Cerebellar nuclear complex (tissue), 1 donor: ENCODE data around the gene CNTN1.

Experiments
- DNase-seq, 2 experiments: peaks; one replicate each; lab custom pipeline; 2025; lab: John Stamatoyannopoulos, UW

CNTN1 gene

GRCh38 chr12:40768125-40768864 is 76.1 kb downstream of the CNTN1 start:
- peak; percentile 9 to 46 for DNase-seq

DNA sequence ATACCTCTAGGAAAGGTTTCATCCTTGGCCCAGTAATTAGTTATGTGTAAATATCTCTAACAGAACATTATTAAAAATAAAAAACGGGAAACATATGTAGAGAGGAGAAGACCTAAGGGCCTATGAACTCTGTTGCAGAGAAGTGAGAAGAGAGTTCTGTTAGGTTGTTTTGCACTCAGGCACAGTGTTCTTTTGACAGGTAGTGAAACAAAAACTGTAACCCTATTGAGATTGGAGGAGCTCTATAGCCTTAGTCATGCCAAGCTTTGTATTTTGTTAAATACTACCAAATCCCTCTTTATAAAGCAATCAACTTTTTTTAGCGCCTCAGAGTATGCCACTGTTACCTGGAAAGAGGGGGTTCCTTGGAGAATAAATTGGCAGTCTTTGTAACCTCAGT is 77.6 kb downstream of the CNTN1 start:
- no peak for DNase-seq

GRCh38 chr12:40770781-40771180 is 78.5 kb downstream of the CNTN1 start:
- no peak for DNase-seq

DNA sequence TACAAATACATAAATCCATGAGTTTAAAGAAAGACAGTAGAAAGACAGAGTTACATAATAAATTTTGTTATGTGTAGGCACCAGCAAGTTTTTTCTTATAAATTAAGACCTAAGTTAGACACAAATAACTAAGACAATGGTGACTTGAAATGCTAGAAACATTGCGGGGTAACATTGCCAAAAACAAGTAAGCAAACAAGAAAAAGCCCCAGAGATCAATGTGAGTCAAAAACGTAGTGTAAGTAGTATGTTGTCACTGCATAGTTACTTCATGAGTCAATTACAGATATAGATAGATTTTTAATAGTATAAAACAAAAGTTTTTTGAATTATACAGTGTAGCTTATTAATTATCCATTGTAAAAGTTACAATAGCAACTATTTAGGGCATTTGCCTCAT is 83.4 kb downstream of the CNTN1 start:
- no peak for DNase-seq

DNA sequence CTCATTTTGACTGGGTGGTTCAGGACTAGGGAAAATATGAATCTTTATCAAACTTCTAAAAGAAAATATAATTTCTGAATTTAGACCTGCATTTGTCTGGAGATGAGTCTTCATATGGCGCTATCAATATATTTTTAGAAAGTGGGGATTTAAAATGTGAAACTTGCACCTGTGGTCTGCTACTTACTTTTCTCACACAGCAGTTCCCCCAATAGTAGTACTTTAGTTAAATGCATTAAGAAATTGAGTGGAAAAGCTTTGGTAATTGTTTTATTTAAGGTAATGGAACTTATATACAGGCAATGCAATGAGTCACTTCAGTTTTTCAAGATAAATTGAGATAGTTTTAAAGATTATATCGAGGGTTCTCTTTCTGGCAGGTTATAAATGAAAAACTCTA is 91.9 kb downstream of the CNTN1 start:
- no peak for DNase-seq

DNA sequence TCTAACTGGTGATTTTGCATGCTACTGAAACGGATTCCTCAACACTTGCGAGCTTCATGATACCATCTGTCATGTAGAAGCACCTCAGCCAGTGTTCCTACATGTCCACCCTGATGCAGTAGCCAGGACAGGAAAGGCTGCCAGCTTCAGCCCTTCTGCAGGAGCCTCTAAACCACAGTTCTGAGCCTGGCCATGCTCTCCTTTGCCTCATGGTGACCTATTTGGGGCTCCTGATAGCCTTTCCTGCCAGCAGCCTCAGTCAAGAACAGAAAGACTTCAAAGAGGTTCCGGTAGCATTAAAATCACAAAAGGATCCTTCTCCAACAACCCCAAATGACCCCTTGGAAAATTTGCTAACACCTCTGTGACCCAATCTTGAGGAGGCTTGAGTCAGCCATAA is 96.0 kb downstream of the CNTN1 start:
- peak; percentile 95 to 96 for DNase-seq

- DNase-seq = no peak
Observed at GRCh38 chr12:40792792-40793386, 100.7 kb downstream of the CNTN1 start.

DNA sequence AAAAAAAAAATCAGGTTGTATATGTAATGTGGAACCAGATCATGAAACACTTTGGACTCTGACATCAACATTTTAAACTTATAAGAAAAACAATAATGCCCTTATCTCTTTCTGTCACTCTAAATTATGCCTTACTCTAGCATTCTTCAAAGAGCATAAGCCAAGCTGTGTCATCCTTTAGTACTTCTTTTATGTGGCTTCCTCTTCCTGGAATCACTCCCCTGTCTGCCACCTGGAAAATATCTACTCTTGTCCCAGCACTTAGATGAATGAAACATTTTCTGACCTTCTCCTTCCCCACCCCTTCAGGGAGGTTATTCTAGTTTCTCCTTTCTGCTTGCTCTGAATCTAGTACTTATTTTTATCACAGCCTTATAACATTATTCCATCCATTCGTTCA is 101.2 kb downstream of the CNTN1 start:
- DNase-seq = no peak

GRCh38 chr12:40794087-40794486 is 101.8 kb downstream of the CNTN1 start:
- DNase-seq = no peak

DNA sequence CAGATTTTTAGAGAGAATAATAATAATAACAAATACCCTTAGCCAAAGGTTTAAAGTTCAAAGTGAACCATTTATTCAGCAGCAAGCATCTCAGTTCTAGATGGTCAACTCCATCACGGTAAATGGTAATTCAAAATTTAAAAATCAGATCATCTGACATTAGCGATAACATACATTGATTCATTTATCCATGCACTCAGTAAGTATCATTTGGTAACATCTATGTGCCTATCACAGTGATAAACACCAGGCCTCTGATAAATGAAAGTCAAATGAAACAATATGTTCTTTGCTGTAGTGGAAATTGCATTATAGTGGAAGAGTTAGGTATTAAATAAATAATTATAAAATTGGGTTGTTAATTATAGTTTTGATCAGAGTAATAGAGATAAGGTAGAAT is 108.8 kb downstream of the CNTN1 start:
- DNase-seq = no peak

DNA sequence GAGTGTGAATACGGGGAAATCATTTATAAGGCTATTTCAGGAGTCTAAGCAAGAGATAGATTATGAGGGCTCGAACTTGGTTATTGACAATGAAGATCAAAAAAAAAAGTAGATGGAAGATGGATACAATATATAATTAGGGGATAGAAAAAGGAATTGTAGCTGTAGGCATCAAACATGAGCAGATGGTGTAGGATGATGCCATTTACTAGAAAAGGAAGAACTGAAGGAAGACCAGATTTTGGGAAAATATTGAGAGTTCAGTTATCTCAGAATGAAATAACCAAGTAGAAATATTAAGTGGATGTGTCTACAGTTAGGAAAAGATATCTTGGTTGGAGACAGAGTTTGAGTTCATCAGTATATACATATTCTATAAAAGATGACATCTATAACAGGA is 109.6 kb downstream of the CNTN1 start:
- no peak for DNase-seq

GRCh38 chr12:40802656-40803055 is 110.4 kb downstream of the CNTN1 start:
- DNase-seq = peak in 1 of 2 experiments; percentile 19

GRCh38 chr12:40819436-40820108 is 127.3 kb downstream of the CNTN1 start:
- no peak for DNase-seq

DNA sequence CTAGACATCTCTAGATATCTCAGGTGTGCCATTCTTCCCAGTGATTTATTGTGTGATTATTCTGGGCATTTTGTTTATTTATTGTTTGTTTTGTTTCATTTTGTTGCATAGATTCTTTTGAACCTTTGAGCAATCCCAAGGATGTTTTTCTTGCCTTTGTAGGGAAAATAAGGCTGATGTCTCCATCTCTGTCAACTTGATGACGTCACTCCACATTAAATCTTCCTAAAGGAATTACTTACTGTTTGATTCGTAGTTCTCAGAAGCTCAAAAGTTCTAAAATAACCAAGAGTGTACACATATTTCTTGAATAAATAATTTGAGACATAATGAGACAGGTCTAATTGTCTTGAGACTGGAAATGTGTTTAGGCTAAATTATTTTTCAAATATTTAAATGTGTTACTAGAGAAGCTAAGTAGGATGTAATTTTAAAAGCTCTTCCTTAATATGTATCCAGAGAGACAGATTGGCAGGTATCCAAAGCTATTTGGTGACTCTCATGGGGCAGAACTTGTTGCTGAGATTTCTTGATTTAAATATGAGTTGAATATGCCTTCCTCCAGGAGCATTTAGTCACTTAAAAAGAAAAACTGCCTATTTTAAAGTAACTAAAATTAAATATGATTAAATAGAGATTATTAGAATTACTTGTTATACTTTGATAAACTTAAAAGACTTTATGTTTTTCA is 128.7 kb downstream of the CNTN1 start:
- no peak for DNase-seq

GRCh38 chr12:40825156-40825555 is 132.9 kb downstream of the CNTN1 start:
- DNase-seq = no peak

DNA sequence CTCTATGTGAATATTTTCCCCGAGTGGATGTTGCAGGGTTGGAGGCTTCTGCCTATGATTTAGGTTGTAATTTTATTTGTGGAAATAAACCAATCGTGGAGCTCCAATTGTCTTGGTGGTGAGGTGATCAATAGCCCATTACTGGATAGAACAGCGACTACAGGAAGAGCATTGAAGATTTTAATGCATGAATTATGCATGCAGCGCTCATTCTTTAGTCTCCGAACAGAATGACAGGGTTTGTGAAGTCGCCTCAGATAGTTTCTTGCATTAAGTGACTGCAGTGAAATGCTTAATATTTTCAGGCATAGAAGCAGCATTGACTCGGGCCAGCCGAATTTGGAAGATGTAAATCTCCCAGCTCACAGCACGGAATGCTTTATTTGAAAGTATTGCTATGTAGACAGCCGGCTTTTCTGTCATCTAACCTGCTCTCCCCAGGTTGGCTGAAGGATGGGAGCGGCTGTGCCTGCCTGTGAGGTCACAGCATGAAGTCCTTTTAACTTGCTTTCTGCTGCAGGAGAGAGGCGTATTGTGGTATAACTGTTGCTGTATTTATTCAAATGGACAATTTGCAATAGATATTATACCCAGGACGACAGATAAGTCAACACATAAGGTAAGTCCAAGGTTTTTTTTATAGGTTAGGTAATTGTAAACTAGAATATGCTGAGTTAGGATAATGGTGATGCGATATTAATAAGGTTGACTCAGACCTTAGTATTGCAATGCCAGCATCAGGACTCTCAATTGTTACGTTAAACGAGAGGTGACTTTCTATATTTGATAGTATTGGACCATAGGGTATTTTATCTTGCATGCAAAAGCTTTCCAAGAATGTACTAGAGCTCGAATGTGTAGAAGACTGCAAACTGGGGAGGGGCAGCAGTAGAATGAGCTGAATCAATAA is 135.7 kb downstream of the CNTN1 start:
- DNase-seq = peak in 1 of 2 experiments; percentile 78

- peak in 1 of 2 experiments; percentile 50 for DNase-seq
Observed at GRCh38 chr12:40828593-40828990, 136.4 kb downstream of the CNTN1 start.

- DNase-seq = no peak
Observed at GRCh38 chr12:40829738-40830144, 137.5 kb downstream of the CNTN1 start.

DNA sequence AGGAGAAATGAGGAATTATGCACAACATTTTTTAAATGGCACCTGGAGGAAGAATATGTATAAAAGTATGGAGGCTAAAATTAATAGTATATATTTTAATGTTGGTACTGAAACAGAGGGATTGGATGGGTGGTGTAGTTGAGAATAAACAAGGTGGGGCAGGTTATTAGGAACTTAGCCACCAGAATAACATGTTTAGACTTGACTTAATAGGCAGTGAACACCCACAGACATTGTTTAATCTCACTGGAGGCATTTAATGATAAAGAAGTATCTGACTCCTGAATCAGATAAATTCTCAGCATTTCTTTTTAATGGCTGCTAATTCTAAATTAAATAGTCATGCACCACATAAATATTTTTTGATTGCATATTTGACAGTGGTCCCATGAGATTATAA is 139.7 kb downstream of the CNTN1 start:
- no peak for DNase-seq

DNA sequence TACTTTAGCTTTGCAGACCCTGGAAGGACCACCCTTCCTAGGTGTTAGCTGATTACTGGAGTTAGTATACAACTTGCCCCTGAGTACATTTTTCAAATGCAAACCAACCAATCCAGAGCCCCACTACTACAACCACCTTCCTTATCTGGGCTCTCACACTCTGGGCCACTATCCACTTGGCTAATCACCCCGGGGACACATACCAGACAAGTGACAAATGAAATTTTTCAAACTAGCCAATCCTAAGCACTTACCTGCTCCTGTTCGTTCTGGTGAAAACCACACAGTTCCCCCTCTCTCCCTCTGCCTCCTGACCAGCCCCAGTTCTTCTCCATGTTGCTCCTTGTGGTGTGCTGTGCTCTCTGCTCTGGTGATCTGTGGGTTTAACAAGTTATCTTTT is 140.4 kb downstream of the CNTN1 start:
- DNase-seq = no peak

- no peak for DNase-seq
Observed at GRCh38 chr12:40833818-40834217, 141.6 kb downstream of the CNTN1 start.

DNA sequence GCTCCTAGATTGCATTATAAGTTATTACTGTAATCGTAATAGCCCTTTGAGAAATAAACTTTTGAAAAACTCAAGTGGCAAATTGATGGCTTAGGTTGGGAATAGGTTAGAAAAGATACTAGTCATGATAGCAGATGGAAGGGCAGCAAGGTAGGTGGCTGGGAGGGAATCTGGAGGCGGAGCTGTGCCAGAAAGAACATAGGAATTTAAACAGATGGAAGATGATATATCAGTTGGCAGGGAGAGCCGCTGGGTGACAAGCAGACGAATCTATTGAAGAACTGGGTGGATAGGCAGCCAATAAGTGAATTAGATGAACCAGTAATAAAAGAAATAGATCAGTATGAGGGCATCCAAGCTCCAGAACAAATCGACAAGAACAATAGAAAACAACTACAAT is 142.1 kb downstream of the CNTN1 start:
- peak; percentile 62 to 95 for DNase-seq
